Frontal cortex (tissue), 4 donors: Measurements from ENCODE around the gene IGHMBP2. TPM values are rescaled to one million over a fixed set of nuclear protein-coding genes. Genes with fewer than 3 reads are reported as not detected.
A peak's percentile ranks its signal among the peaks of the same experiment; 100 is the strongest.

ENCODE experiments used
- DNase-seq, 2 donors: peaks; one replicate each; pipeline ENCODE4 v3.0.0; 2012; ENCODE audit warnings: low spot score in 2 of 2
- FAIRE-seq: peaks from 2 replicates; lab custom pipeline; 2012; peaks lifted over from hg19 to GRCh38; lab: Jason Lieb, UNC
- total RNA-seq: library from RNA; depleted of rRNA; stranded (reverse); fragments of >200 nt; gene quantifications from one replicate; pipeline ENCODE4 v1.2.3, GENCODE V29; 2014
- donor health status: control.
- donor health status: control.
- donor health status: control.

The IGHMBP2 gene
- total RNA-seq, 1 donor from 2014 or later: 10.2 TPM

- FAIRE-seq (no peak), DNase-seq (no peak)
Observed at GRCh38 chr11:68936676-68937620, 33.3 kb downstream of the IGHMBP2 start.

- FAIRE-seq: no peak
Observed at GRCh38 chr11:68938088-68938487, 34.4 kb downstream of the IGHMBP2 start.

DNA sequence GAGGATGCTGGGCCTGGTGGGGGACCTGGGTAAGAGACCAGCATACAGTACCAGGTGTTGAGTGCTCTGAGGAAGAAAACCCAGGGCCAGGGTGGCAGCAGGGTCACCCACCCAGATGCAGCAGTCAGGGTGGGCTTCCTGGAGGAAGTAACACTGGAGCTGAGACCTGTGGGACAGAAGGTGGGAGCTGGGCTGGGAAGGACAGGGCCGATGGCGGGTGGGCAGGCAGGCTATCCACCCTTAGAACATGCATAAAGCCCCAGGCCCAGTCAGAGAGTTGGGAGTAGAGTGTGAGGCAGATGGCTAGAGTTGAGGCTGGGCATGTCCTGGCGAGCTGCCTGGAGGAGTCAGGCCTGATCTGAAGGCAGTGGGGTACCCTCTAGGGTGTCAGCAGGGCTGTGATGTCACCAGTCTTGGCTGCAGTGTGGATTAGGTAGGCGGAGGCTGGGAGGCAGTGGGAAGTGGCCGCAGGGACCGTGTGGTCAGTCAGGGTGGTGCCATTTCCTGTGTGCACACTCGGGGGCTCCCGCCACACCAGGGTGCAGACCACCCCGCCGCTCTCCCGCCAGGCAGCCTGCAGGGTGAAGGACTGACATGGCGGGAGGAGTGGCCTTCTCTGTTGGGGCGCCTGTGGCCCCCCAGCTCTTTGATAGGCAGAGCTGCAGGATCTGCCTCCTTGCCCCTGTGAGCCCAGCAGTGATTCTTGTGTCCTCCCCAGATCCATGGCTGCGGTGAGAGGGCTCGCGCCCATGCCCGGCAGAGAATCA lies 35.3 kb downstream of the IGHMBP2 start:
- FAIRE-seq (no peak), DNase-seq (no peak)

More at GRCh38 chr11:68938088-68938487, 34.4 kb downstream of the IGHMBP2 start:
- no peak for DNase-seq

DNA sequence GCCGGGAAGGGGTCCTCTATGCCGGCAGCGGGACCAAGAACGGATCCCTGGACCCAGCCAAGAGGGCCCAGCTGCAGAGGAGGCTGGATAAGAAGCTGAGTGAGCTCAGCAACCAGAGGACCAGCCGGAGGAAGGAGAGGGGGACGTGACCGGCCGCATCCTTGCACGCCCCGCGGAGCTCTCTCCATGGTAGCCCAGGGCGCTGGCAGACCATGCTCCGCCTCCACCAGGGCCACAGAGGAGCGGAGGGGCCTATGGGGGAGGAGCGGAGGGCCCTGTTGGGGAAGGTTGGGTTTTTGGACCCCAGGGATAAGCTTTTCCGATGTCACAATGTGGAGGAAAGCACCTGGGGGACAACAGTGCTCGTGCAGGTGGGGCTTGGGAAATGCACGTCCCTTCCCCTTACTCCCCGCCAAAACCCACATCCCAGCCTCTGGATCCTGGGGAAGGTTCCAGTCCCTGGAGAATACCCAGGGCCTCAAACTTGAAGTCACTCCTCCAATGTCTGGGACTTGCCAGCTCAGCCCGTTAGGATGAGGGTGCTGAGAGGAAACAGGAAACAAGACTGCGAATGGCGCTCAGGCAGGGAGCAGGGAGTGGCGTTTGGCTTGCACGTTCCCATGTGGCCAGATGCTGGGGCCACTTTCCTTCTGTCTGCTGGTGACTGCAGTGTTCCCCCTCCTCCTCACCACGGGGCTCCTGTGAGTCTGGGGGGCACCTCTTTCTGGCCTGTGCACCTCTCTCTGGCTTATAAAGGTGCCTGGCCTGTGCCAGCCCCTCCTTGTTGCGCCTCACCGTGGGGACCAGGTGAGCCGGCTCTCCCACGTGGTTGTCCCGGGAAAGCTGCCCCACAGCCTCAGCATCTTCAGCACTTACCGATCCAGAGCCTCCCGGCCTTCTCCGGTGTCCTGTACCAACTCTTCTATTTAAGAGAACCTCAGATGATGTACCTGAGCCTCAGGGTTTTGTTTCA lies 36.2 kb downstream of the IGHMBP2 start:
- FAIRE-seq (no peak), DNase-seq (no peak)

GRCh38 chr11:68940651-68941323 lies 37.1 kb downstream of the IGHMBP2 start:
- FAIRE-seq: no peak

DNA sequence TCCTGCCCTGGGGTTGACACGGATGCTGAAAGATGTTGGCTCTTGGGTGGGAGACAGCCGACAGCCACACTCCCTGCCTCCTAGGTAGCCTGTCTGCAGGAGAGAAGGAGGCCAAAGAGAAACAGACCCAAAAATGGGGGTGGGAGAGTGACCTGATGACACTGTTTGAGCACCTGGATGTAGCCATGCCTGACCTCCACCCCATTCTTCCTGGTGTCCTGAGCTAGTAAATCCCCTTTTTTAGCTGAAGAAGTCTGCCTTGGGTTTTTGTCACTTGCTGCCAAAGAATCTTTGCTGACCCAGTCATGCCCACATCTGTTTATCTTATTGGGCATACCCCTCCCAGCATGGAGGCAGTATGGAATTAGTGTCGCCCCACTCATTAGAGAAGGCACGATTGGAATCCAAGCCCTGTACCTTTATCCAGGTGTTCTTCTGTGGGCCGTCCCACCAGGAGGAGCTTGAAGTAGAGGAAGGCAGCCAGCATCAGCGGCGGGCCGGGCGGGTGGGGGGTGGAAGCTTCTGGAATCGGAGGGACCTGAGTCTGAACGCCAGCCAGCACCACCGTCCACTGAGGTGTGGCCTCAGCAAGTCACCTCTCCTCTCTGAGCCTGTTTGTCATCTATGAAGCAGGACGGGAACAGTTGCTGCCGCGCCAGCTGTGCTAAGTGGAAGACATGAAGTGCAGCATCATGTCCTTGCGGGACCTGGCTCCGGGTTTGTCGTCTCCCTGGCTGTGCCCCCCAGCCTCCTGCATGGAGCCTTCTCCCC lies 37.8 kb downstream of the IGHMBP2 start:
- DNase-seq (no peak), FAIRE-seq (no peak)

More at GRCh38 chr11:68940651-68941323, 37.1 kb downstream of the IGHMBP2 start:
- DNase-seq: no peak

- DNase-seq (no peak), FAIRE-seq (no peak)
Observed at GRCh38 chr11:68942095-68942620, 38.5 kb downstream of the IGHMBP2 start.

- no peak for FAIRE-seq
- no peak for DNase-seq
Observed at GRCh38 chr11:68942751-68943271, 39.1 kb downstream of the IGHMBP2 start.

- DNase-seq: peak in 1 of 2 donors; percentile 53
- FAIRE-seq: no peak
Observed at GRCh38 chr11:68946416-68947090, 42.9 kb downstream of the IGHMBP2 start.

- DNase-seq (no peak), FAIRE-seq (no peak)
Observed at GRCh38 chr11:68947151-68947550, 43.5 kb downstream of the IGHMBP2 start.

GRCh38 chr11:68948496-68948895 lies 44.8 kb downstream of the IGHMBP2 start:
- DNase-seq (no peak), FAIRE-seq (no peak)

DNA sequence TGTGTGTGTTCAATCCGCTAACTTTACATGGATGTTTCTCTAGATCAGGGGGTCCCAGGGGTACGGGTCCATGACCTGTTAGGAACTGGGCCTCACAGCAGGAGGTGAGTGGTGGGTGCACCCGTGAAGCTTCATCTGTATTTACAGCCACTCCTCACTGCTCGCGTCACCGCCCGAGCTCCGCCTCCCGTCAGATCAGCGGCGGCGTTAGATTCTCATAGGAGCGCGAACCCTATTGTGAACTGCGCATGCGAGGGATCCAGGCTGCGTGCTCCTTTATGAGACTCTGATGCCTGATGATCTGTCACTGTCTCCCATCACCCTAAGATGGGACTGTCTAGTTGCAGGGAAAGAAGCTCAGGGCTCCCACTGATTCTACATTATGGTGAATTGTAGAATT lies 45.2 kb downstream of the IGHMBP2 start:
- DNase-seq: no peak
- FAIRE-seq: no peak

DNA sequence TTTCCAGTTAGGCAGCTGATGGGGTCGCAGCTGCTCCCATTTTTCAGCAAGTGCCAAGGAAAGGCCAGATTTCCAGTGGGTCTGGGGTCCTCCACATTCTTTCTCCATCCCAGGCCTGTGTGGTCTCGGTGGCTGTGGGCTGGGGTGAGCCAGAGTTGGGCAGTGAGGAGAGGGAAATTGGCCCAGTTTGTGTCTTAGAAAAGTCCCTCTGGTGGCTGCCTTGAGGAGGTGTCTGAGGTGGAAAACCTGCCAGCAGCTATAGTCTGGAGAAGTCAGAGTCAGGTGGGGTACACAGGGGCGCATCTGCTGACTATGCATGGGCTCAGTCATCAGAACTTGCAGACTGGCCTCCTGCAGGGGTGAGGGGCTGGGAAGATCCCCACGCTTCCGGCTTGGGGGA lies 46.6 kb downstream of the IGHMBP2 start:
- DNase-seq (no peak), FAIRE-seq (no peak)

DNA sequence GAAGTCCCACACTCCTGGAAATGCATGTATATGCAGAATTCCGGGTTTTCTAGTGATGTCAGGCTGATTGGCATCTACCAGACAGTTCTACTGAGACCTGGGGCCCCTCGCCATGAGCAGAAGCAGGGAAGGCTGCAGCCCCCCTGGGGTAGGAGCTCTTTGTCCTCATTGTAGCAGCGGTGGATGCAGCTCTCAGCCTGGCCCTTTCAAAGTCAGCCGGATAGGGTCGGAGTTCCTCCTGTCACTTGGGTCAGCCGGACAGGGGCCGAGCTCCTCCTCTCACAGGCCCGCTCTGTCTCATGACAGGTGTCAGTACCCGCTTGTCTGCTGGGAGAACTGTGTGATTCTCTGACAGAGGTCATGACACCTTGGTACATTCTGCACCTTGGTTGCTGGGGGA lies 47.1 kb downstream of the IGHMBP2 start:
- DNase-seq: no peak
- FAIRE-seq: no peak

DNA sequence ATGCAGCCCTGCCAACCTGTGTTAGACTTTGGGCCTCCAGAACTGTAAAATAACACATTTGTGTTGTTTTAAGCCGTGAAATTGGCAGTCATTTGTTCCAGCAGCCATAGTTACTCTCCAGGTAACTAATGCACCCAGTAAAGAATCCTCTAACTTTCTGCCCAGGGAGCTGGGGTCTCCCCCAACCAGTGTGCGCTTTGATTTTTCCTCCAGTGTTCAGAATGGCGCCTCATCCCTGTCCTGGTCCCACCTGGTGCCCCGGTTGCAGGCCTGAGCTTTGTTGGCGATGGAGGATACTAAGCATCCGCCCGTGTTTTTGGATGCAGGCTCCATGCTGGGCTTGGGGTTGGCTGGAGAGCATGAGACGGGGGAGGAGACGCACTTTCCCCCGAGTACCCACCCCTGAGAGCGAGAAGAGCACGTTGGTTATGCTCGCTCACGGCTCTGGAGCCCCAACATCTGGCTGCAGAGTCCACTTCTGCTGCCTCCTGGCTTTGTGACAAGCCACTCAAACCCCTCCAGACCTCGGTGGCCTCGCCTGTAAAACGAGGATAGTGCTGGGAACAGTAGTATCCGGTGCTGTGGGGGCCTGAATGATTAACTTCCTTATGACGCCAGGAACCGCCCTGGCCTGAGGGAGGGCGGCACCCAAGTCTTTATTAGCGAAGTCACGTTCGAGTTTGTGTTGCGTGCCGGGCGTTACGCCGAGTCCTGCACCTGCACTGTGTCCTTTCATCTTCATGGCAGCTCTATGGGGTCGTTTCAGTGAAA lies 51.3 kb downstream of the IGHMBP2 start:
- no peak for FAIRE-seq

DNA sequence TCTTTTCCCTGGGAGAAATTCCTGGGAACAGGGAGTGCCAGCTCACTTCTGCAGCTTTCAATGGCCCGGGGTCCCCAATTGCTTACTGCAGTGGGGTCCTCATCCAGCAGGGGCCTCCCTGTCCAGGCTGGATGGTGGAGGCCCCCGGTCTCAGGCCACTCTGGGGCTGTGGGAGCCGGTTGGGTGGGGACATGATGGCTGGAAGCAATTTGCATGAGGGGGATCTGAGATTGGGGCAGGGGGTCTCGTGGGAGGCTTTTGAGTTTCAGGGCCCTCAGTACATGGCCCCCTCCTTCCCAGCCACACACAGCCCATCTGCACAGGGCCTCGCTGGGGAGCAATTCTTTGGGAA lies 51.9 kb downstream of the IGHMBP2 start:
- no peak for FAIRE-seq

More for the DNA sequence above, 51.3 kb downstream of the IGHMBP2 start:
- no peak for DNase-seq

DNA sequence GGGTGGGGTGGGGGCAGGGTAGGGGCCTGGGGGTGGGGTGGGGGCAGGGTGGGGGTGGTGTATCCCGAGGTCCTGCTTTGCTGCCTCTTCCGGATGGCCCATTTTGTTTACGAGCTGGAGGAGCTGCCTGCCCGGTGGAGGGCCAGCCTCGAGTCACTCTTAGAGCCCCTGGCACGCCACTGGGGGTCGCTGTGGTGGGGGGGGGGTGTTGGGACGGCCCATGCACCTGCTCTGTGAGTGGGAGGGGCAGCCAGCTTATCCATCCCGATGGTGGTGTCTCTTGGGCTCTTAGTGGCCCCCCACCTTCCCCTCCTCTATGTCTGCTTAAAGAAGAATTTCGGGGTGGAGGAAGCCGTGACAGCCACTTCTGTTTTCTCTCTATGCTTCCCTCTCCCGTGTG lies 52.5 kb downstream of the IGHMBP2 start:
- FAIRE-seq (no peak), DNase-seq (no peak)

More for the DNA sequence above, 51.9 kb downstream of the IGHMBP2 start:
- no peak for DNase-seq
